OCI-LY3 (cell line): ENCODE measurements around the gene RELL2.

Source experiments
- EZH2phosphoT487 ChIP-seq: fragments of 200-600 bp; shearing (Covaris generic); IDR thresholded peaks from 2 replicates; pipeline ENCODE4 v1.6.1; 2018; ENCODE audit warnings: antibody characterized with exemption, mixed run types, low read depth
- TF ChIP-seq, protein P1 (sequence below): fragments of 200-600, 300-600 bp; sonication (generic); IDR thresholded peaks from 2 replicates; pipeline ENCODE4 v1.5.1; 2014; ENCODE audit warnings: antibody characterized with exemption, low read length, low read depth

GRCh38 chr5:141662028-141662427 lies 25.2 kb downstream of the RELL2 start:
- TF ChIP-seq, protein P1, sequence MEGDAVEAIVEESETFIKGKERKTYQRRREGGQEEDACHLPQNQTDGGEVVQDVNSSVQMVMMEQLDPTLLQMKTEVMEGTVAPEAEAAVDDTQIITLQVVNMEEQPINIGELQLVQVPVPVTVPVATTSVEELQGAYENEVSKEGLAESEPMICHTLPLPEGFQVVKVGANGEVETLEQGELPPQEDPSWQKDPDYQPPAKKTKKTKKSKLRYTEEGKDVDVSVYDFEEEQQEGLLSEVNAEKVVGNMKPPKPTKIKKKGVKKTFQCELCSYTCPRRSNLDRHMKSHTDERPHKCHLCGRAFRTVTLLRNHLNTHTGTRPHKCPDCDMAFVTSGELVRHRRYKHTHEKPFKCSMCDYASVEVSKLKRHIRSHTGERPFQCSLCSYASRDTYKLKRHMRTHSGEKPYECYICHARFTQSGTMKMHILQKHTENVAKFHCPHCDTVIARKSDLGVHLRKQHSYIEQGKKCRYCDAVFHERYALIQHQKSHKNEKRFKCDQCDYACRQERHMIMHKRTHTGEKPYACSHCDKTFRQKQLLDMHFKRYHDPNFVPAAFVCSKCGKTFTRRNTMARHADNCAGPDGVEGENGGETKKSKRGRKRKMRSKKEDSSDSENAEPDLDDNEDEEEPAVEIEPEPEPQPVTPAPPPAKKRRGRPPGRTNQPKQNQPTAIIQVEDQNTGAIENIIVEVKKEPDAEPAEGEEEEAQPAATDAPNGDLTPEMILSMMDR: no peak
- no peak for TF ChIP-seq EZH2phosphoT487
